OCI-LY1 (cell line): ENCODE data around the gene RNF113A.
"Not testable (repeated sequence)": the region's sequence is repeated elsewhere in the genome, so short reads cannot be mapped to it uniquely, and the experiment has no call there.

Source experiments
- H2AFZ ChIP-seq: fragments of 200-600 bp; sonication (generic), shearing (Covaris generic); 2 replicates; pipeline ENCODE4 v1.6.0; 2014; ENCODE audit warnings: antibody characterized with exemption, mild to moderate bottlenecking, low read length
- H3F3A ChIP-seq: fragments of 200-600 bp; sonication (generic), shearing (Covaris generic); 2 replicates; pipeline ENCODE4 v1.6.0; 2014; ENCODE audit warnings: mild to moderate bottlenecking, antibody characterized with exemption, low read length, moderate library complexity; ENCODE audit not compliant: insufficient read depth
- H3K27ac ChIP-seq: fragments of 200-600 bp; sonication (generic); 2 replicates; pipeline ENCODE4 v1.5.1; 2014; ENCODE audit warnings: low read length, mixed run types, mild to moderate bottlenecking, low read depth; ENCODE audit not compliant: poor library complexity, severe bottlenecking
- H3K27me3 ChIP-seq: fragments of 200-600 bp; sonication (generic); 2 replicates; pipeline ENCODE4 v1.6.0; 2014; ENCODE audit warnings: antibody characterized with exemption, mild to moderate bottlenecking, low read length, moderate library complexity; ENCODE audit not compliant: insufficient read depth
- H3K36me3 ChIP-seq: fragments of 200-600 bp; sonication (generic); 2 replicates; pipeline ENCODE4 v1.6.1; 2014; ENCODE audit warnings: mild to moderate bottlenecking, antibody characterized with exemption, low read length, moderate library complexity, mixed read lengths; ENCODE audit not compliant: insufficient read depth
- H3K4me1 ChIP-seq: fragments of 200-600 bp; sonication (generic); 2 replicates; pipeline ENCODE4 v1.5.1; 2014; ENCODE audit warnings: mild to moderate bottlenecking, low read length, moderate library complexity; ENCODE audit not compliant: insufficient read depth, severe bottlenecking
- H3K4me2 ChIP-seq: fragments of 200-600 bp; sonication (generic), shearing (Covaris generic); 2 replicates; pipeline ENCODE4 v1.6.1; 2014; ENCODE audit warnings: low read length
- H3K4me3 ChIP-seq: fragments of 200-600 bp; sonication (generic); 2 replicates; pipeline ENCODE4 v1.5.1; 2014; ENCODE audit warnings: low read length, low read depth, mild to moderate bottlenecking, mixed read lengths; ENCODE audit not compliant: poor library complexity, severe bottlenecking
- H3K79me2 ChIP-seq: fragments of 200-600 bp; shearing (Covaris generic); 2 replicates; pipeline ENCODE4 v1.6.1; 2016; ENCODE audit warnings: mixed run types, low read length, mixed read lengths; ENCODE audit not compliant: insufficient read depth
- H3K9ac ChIP-seq: fragments of 200-600 bp; sonication (generic), shearing (Covaris generic); 2 replicates; pipeline ENCODE4 v1.6.1; 2014; ENCODE audit warnings: mild to moderate bottlenecking, low read length, mixed read lengths
- H3K9me2 ChIP-seq: fragments of 200-600 bp; sonication (generic), shearing (Covaris generic); 2 replicates; pipeline ENCODE4 v1.6.1; 2014; ENCODE audit warnings: low read depth, mild to moderate bottlenecking, low read length, mixed read lengths
- H3K9me3 ChIP-seq: fragments of 200-600 bp; shearing (Covaris generic); 2 replicates; pipeline ENCODE4 v1.6.1; 2014; ENCODE audit warnings: low read length, mixed read lengths
- H4K20me1 ChIP-seq: fragments of 200-600 bp; sonication (generic), shearing (Covaris generic); 2 replicates; pipeline ENCODE4 v1.6.0; 2016; ENCODE audit warnings: mild to moderate bottlenecking, low read length; ENCODE audit not compliant: insufficient read depth
- EZH2 ChIP-seq: fragments of 200-600 bp; sonication (generic), shearing (Covaris generic); IDR thresholded peaks from 2 replicates; pipeline ENCODE4 v1.8.0; 2017; ENCODE audit warnings: borderline replicate concordance, mixed run types, mild to moderate bottlenecking, antibody characterized with exemption, low read length, moderate library complexity, mixed read lengths
- TF ChIP-seq, protein P1 (sequence below): fragments of 200-600 bp; sonication (generic), shearing (Covaris generic); IDR thresholded peaks from 2 replicates; pipeline ENCODE4 v1.5.1; 2017; ENCODE audit warnings: mild to moderate bottlenecking, antibody characterized with exemption, low read length, moderate library complexity, mixed read lengths

Gene RNF113A

DNA sequence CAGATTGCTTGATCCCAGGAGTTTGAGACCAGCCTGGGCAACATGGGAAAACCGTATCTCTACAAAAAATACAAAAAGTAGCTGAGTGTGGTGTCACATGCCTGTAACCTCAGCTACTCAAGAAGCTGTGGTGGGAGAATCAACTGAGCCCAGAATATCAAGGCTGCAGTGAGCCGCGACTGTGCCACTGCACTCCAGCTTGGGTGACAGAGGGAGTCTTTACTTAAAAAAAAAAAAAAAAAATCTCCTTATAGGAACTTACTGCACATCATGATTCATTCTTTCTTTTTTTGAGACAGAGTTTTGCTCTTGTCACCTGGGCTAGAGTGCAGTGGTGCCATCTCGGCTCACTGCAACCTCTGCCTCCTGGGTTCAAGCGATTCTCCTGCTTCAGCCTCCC lies 43.1 kb downstream of the RNF113A start:
- Histone ChIP-seq H3K4me2 (no peak overlapping the region), H3K36me3 (peaks cover 19% of the 10 kb centered on the region), H3K9ac (no peak overlapping the region), H3K9me2 (no peaks in the 10 kb centered on the region), H3K79me2 (no peaks in the 10 kb centered on the region), H3K4me1 (no peaks in the 10 kb centered on the region), H3K27me3 (no peaks in the 10 kb centered on the region), H3F3A (no peaks in the 10 kb centered on the region), H2AFZ (no peak overlapping the region), H4K20me1 (no peaks in the 10 kb centered on the region), H3K4me3 (no peak overlapping the region), H3K9me3 (no peaks in the 10 kb centered on the region), H3K27ac (no peak overlapping the region)
- TF ChIP-seq, protein P1, sequence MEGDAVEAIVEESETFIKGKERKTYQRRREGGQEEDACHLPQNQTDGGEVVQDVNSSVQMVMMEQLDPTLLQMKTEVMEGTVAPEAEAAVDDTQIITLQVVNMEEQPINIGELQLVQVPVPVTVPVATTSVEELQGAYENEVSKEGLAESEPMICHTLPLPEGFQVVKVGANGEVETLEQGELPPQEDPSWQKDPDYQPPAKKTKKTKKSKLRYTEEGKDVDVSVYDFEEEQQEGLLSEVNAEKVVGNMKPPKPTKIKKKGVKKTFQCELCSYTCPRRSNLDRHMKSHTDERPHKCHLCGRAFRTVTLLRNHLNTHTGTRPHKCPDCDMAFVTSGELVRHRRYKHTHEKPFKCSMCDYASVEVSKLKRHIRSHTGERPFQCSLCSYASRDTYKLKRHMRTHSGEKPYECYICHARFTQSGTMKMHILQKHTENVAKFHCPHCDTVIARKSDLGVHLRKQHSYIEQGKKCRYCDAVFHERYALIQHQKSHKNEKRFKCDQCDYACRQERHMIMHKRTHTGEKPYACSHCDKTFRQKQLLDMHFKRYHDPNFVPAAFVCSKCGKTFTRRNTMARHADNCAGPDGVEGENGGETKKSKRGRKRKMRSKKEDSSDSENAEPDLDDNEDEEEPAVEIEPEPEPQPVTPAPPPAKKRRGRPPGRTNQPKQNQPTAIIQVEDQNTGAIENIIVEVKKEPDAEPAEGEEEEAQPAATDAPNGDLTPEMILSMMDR: no peak
- TF ChIP-seq EZH2: no peak

DNA sequence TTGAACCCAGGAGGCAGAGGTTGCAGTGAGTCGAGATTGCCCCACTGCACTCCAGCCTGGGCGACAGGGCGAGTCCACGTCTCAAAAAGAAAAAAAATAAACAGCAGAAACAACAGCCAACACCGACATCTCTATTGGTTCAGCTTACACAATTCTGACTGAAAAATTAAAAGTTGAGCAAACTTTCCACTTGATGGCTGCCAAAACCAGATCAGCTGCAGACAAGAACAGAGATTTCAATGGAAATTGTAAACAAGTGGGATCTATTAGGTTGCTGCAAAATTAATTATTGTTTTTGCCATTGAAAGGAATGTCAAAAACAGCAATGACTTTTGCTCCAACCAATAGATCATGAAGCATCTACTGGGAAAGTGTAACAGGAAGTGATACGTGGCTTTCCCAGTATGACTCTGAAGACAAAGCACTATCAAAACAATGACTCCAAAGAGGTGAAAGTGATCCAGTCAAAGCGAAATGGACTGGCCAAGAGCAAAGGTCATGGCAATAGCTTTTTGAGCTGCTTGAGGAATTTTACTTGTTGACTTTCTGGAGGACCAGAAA lies 45.1 kb downstream of the RNF113A start:
- H3K9me2 ChIP-seq: no peaks in the 10 kb centered on the region
- H3K4me2 ChIP-seq: no peak overlapping the region
- no peak overlapping the region for H2AFZ ChIP-seq
- H3K9ac ChIP-seq: no peak overlapping the region
- no peaks in the 10 kb centered on the region for H3K27me3 ChIP-seq
- no peaks in the 10 kb centered on the region for H3K9me3 ChIP-seq
- no peak overlapping the region for H3K27ac ChIP-seq
- H3F3A ChIP-seq: no peaks in the 10 kb centered on the region
- H3K79me2 ChIP-seq: no peaks in the 10 kb centered on the region
- no peak for TF ChIP-seq EZH2
- TF ChIP-seq, protein P1: no peak
- peaks cover 9% of the 10 kb centered on the region; the same call in 1 of the 2 replicates for H3K36me3 ChIP-seq
- H3K4me3 ChIP-seq: no peak overlapping the region
- no peaks in the 10 kb centered on the region for H4K20me1 ChIP-seq
- no peaks in the 10 kb centered on the region for H3K4me1 ChIP-seq

DNA sequence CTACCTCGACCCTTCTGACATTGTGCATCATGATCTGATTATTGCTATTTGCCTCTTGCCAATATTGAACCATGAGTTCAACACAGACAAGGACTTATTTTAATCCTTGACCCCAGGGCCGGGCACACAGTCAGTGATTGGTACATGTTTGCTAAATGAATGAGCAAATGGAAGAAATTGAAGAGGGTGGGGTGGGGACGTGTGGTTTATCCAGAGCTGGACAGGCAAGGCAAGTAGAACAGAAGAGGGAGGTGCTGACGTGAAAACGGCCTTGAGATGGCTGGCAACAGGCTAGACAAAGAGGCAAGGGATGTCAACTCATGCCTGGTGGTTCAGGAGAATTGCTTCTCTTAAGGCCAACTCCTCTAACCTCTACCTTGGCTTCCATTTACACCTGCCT lies 47.3 kb downstream of the RNF113A start:
- not testable (repeated sequence) for H3K4me2 ChIP-seq, H3K9ac ChIP-seq, H3K27ac ChIP-seq, H3K4me1 ChIP-seq, H3F3A ChIP-seq, H3K79me2 ChIP-seq, H4K20me1 ChIP-seq, H3K4me3 ChIP-seq, H3K36me3 ChIP-seq, H3K27me3 ChIP-seq, H3K9me3 ChIP-seq, H2AFZ ChIP-seq, H3K9me2 ChIP-seq

DNA sequence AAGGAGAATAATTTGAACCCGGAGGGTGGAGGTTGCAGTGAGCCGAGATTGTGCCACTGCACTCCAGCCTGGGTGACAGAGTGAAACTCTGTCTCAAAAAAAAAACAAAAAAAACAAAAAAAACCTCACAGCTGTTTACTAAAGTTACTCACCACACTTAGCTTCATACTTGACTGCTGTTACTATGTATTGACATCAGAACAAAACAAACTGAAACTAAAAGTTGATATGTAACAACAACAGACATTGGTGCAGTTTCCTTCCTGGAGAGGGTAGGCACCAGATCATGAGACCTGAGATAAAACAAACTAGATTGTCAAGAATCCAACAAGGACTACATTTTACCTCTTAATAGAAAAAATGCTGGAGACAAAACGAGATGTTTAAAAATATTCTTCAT lies 49.8 kb downstream of the RNF113A start:
- not testable (repeated sequence) for H3K36me3 ChIP-seq, H3K9ac ChIP-seq, H3F3A ChIP-seq, H3K9me2 ChIP-seq, H3K4me3 ChIP-seq, H3K79me2 ChIP-seq, H3K4me1 ChIP-seq, H3K27me3 ChIP-seq, H3K4me2 ChIP-seq, H3K9me3 ChIP-seq, H3K27ac ChIP-seq, H2AFZ ChIP-seq, H4K20me1 ChIP-seq
